Cardiac fibroblast (primary cell): Measurements from ENCODE around the gene MRPS12.
A peak's percentile ranks its signal among the peaks of the same experiment; 100 is the strongest.
"Not testable (repeated sequence)": the region's sequence is repeated elsewhere in the genome, so short reads cannot be mapped to it uniquely, and the experiment has no call there.

Experiments used
- DNase-seq, 2 donors: peaks; one replicate each; pipeline versions ENCODE4 v3.0.0 to v3.0.0-alpha.2; 2010; ENCODE audit warnings: low read depth in 2 of 2
- H3K4me3 ChIP-seq, 2 donors: replicated peaks in 1 of 2; 1 replicate in 1 of 2; 2 replicates in 1 of 2; pipeline ENCODE4 v1.5.1; 2011; ENCODE audit warnings: low read depth in 2 of 2, low read length in 2 of 2, mild to moderate bottlenecking in 2 of 2, moderate library complexity in 1 of 2
- TF ChIP-seq, protein P1 (sequence below): IDR thresholded peaks from one replicate; pipeline ENCODE4 v1.5.1; 2011; ENCODE audit warnings: low read depth, mild to moderate bottlenecking, low read length, inconsistent platforms

MRPS12 gene

DNA sequence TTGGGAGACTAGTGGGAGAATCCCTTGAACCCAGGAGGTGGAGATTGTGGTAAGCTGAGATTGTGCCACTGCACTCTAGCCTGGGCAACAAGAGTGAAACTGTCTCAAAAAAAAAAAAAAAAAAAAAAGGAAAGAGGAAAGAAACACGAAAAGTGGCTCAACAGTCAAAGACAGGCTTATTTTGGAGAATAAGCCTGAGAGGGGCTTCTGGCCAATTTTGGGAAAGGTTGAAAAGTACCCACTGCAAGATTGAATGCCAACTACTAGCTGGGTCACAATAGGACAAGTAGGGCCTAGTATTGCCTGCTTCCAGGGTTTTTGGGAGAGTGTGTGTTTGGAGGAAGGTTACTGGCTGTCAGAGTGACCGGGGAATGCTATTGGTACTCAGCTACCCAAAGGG is 27.6 kb downstream of the MRPS12 start:
- DNase-seq, result no peak
- TF ChIP-seq, protein P1, sequence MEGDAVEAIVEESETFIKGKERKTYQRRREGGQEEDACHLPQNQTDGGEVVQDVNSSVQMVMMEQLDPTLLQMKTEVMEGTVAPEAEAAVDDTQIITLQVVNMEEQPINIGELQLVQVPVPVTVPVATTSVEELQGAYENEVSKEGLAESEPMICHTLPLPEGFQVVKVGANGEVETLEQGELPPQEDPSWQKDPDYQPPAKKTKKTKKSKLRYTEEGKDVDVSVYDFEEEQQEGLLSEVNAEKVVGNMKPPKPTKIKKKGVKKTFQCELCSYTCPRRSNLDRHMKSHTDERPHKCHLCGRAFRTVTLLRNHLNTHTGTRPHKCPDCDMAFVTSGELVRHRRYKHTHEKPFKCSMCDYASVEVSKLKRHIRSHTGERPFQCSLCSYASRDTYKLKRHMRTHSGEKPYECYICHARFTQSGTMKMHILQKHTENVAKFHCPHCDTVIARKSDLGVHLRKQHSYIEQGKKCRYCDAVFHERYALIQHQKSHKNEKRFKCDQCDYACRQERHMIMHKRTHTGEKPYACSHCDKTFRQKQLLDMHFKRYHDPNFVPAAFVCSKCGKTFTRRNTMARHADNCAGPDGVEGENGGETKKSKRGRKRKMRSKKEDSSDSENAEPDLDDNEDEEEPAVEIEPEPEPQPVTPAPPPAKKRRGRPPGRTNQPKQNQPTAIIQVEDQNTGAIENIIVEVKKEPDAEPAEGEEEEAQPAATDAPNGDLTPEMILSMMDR, result no peak
- no peak overlapping the region for H3K4me3 ChIP-seq

DNA sequence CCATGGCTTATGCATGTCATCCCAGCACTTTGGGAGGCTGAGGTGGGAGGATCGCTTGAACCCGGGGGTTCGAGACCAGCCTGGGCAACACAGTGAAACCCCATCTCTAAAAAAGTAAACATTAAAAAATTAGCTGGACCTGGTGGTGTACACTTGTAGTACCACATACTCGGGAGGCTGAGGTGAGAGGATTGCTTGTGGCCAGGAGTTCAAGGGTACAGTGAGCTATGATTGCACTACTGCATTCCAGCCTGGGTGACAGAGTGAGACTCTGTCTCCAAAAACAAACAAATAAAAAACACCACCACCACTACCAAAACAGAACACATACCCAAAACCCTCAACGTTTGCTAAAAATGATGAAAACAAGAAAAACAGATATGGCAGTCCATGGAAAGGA is 28.9 kb downstream of the MRPS12 start:
- no peak overlapping the region for H3K4me3 ChIP-seq
- no peak for DNase-seq
- TF ChIP-seq, protein P1, result no peak

DNA sequence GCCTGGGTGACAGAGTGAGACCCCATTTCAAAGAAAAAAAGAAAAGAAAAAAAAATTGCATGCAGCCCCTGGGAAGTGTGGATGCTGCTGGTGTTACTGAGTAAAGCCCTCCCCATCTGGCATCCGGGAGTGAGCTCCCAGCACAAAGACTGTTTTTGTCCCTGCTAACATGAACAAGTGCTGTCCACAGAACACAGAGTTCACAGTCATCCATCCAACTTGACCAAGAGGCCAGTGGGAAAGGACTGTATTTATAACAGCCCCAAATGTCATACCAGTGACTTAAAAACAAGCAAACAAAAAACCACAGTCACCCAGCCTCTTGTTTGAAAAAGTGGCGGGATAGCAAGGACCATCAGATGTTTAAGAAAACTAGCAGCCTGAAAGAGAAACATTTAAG is 34.0 kb downstream of the MRPS12 start:
- H3K4me3 ChIP-seq, result no peak overlapping the region
- no peak for DNase-seq
- TF ChIP-seq, protein P1, result no peak

DNA sequence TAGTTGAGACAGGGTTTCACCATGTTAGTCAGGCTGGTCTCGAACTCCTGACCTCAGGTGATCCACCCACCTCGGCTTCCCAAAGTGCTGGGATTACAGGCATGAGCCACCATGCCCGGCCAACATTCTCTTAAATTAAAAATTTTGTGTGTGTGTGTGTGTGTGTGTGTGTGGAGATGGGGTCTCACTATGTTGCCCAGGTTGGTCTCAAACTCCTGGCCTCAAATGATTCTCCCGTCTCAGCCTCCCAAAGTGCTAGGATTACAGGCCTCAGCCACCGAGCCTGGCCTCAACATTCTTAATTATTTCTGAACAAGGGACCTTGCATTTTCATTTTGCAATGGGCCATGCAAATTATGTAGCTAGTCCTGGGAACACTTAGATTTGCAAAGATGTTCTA is 35.4 kb downstream of the MRPS12 start:
- not testable (repeated sequence) for DNase-seq, H3K4me3 ChIP-seq

DNA sequence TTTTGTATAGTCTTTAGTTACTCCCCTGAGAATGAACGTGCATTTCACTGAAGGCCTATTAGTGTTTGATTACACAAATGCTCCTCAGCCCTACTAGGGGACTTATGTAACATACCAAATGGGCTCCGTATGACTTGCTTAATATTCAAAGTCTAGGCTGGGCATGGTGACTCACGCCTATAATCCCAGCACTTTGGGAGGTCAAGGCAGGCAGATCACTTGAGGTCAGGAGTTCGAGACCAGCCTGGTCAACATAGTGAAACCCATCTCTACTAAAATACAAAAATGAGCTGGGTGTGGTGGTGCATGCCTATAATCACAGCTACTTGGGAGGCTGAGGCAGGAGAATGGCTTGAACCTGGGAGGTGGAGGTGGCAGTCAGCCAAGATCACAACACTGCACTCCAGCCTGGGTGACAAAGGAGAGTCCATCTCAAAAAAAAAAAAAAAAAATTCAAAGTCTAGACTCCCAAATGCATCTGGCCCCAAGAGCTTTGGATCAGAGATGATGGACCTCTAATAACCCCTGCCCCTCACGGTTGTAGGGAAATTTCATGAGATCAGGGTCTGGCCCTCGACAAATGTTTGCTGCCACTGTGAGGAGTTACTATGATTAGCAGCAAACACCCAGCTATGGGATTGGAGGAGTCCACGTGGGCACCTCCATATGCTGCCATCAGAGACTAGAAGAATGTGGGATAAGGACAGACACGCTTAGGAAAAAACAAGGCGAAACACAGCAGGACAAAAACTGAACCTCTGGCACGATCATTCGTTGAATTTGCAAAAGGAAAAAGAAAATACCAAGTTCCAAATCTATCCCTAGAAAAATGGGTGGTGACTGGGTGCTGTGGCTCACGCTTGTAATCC is 40.2 kb downstream of the MRPS12 start:
- DNase-seq, result peak in 1 of 2 donors; percentile 50
- H3K4me3 ChIP-seq, result no peak overlapping the region
- TF ChIP-seq, protein P1, result no peak

DNA sequence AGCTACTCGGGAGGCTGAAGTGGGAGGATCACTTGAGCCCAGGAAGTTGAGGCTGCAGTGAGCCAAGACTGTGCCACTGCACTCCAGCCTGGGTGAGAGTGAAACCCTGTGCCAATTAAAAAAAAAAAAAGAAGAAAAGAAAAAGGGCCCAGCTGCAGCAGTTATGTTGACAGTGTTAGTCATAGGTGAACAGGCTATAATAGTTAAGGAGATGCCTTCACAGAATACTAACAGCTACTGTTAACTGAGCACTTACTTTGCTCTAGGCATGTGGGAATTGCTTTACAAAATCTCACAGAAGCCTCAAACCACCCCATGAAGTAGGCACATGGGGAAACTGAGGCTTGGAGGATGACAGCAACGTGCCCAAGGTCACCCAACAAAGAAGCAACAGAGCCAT is 40.9 kb downstream of the MRPS12 start:
- no peak for DNase-seq

DNA sequence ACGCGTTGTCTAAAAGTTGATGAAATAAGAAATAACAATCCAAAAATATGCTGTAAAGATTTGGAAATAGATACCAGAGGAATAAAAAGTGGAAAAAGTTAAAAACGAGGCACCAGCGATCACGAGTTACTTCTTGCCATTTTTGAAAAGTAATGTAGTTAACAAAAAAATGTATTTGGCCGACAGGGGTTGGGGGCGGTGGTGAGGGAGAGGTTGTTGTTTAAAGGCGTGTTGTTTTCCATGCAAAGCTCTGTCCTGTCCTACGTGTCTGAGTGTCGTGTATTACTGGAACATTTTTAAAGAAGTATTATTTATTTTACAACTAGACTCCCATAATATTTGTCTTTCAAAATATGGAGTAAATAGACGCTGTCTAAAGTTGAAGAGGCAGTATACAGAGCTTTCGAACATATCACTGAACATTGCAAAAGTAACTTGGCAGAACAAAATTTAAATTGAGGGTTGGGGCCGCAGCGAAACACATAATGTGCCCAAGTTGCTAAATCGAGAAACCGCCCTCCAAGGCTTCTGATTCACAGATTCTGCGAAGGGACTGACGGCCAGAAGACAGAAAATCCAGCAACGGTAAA is 44.0 kb downstream of the MRPS12 start:
- peak in 1 of 2 donors; percentile 35 for DNase-seq
- peak overlapping the region; percentile 69 to 75 for H3K4me3 ChIP-seq
- TF ChIP-seq, protein P1, result no peak

More for the DNA sequence above, 40.9 kb downstream of the MRPS12 start:
- TF ChIP-seq, protein P1, result no peak
- no peak overlapping the region for H3K4me3 ChIP-seq
